Activated T-cell treated with anti-CD3 and anti-CD28 coated beads, Interleukin-2, amount 50 U/mL, for 4 hours (primary cell): ENCODE results near the gene OPTN. TPM values are rescaled to one million over a fixed set of nuclear protein-coding genes. Genes with fewer than 3 reads are reported as not detected.

Experiments
- ATAC-seq, 2 donors: fragments of 200-7000 bp; cut with Tn5 transposase; one replicate each; pipeline ENCODE4 v1.10.0; 2021
- DNase-seq: peaks from one replicate; pipeline ENCODE4 v3.0.0-alpha.2; 2020
- H3K27me3 Mint-ChIP-seq: one replicate; pipeline ENCODE4 v1.8.0; 2021; ENCODE audit warnings: low read depth, mixed read lengths
- H3K36me3 Mint-ChIP-seq: one replicate; pipeline ENCODE4 v1.8.0; 2022; ENCODE audit warnings: mixed read lengths; ENCODE audit not compliant: insufficient read depth
- H3K4me1 Mint-ChIP-seq: one replicate; pipeline ENCODE4 v1.8.0; 2021; ENCODE audit warnings: low read depth, mixed read lengths
- H3K4me3 Mint-ChIP-seq: one replicate; pipeline ENCODE4 v1.8.0; 2021; ENCODE audit warnings: mild to moderate bottlenecking, moderate library complexity, mixed read lengths
- H3K9me3 Mint-ChIP-seq: one replicate; pipeline ENCODE4 v1.8.0; 2021; ENCODE audit warnings: mixed read lengths
- total RNA-seq, 3 donors: library from RNA; stranded (reverse); gene quantifications; one replicate each; pipeline ENCODE4 v1.2.1, GENCODE V29; 2021

Gene OPTN
- total RNA-seq, 3 donors from 2014 or later, result 14.6 to 29.0 (median 16.2) TPM

DNA sequence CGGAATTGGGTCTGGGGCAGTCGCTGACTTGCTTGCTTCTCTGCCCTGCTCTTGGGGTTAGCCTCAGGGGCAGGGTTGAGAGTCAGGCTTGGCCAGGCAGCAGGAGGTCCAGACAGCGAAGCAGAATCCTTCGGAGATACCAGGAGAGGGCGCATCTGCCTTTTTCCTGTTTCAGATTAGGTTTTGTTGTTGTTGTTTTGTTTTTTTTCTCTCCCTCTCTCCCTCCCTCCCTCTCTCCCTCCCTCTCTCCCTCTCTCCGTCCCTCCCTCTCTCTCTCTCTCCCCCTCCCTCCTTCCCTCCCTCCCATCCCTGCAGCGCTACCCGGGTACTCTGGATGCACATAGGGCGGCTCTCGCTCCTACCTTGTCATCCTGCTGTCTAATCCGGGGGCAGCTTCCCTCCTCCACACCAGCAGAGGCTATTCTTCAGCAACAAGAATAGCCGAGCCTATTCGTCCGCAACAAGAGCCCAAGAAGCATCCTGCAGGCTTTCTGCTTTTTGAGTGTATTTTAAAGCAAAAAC is 758 bp upstream of the OPTN start:
- Mint-ChIP-seq H3K4me3 (peak overlapping the region; percentile 91), H3K27me3 (no peaks in the 10 kb centered on the region), H3K4me1 (peaks cover 42% of the 10 kb centered on the region), H3K9me3 (no peaks in the 10 kb centered on the region), H3K36me3 (no peaks in the 10 kb centered on the region)
- DNase-seq (peak; percentile 31), ATAC-seq (peak; percentile 32 to 40)

GRCh38 chr10:13100349-13101294 is 659 bp downstream of the OPTN start:
- peaks cover 2% of the 10 kb centered on the region for H3K36me3 Mint-ChIP-seq
- H3K9me3 Mint-ChIP-seq, result no peaks in the 10 kb centered on the region
- peak overlapping the region; percentile 91 for H3K4me3 Mint-ChIP-seq
- no peak for DNase-seq
- peaks cover 53% of the 10 kb centered on the region for H3K4me1 Mint-ChIP-seq
- no peaks in the 10 kb centered on the region for H3K27me3 Mint-ChIP-seq
- ATAC-seq, result peak; percentile 42 to 47

DNA sequence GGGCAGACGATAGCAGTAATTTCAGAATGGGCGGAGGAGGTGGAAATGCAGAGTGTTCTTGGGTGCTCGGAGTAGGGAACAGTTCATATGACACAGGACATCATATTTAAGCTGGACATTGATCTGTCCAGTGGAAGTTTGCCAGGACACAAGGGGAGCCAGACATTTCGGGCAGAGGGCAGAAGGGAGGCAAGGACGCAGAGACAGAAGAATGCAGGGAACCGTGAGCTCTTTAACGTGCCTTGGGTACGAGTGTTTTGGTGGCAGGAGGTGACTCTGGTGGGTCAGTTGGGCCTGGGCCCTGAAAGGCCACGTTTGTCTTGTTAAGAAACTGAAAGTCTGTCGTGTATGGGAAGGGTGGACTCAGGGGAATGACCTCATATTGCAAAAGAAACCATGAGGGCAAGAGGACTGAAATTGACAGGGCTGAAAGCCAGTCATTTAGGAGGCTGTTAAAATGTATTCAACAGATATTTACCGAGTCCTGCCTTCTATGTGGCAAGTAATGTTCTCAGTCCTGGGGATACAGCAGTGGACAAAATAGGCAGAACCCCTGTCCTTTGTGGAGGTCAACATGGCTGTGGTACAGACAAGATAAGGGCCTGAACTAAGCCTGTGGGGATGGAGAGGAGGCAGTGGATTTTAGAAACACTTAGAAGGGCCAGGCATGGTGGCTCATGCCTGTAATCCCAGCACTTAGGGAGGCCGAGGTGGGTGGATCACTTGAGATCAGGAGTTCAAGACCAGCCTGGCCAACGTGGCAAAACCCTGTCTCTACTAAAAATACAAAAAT is 2.2 kb downstream of the OPTN start:
- H3K9me3 Mint-ChIP-seq, result no peaks in the 10 kb centered on the region
- H3K27me3 Mint-ChIP-seq, result no peaks in the 10 kb centered on the region
- ATAC-seq (no peak), DNase-seq (no peak)
- H3K4me1 Mint-ChIP-seq, result peaks cover 64% of the 10 kb centered on the region
- H3K4me3 Mint-ChIP-seq, result peak overlapping the region; percentile 48
- H3K36me3 Mint-ChIP-seq, result peaks cover 2% of the 10 kb centered on the region

DNA sequence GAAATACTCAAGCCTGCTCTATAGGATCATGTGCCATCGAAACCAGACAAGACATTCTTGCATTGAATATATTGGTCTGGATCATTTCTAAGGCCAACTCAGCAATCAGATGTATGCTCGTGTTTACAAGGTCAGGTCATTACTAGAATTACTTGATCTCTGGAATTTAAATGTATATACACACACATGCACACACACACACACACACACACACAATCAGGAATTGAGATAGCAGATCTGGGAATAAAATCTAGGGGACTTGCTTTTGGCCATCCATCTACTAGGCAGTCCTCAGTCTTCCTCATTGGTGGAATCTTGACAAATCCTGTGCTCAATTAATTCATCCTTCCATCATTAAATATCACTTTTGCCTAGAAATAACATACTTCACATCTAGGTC is 3.6 kb downstream of the OPTN start:
- ATAC-seq (no peak), DNase-seq (no peak)
- Mint-ChIP-seq H3K4me3 (no peak overlapping the region), H3K36me3 (peaks cover 2% of the 10 kb centered on the region), H3K4me1 (peaks cover 73% of the 10 kb centered on the region), H3K27me3 (no peaks in the 10 kb centered on the region), H3K9me3 (no peaks in the 10 kb centered on the region)

DNA sequence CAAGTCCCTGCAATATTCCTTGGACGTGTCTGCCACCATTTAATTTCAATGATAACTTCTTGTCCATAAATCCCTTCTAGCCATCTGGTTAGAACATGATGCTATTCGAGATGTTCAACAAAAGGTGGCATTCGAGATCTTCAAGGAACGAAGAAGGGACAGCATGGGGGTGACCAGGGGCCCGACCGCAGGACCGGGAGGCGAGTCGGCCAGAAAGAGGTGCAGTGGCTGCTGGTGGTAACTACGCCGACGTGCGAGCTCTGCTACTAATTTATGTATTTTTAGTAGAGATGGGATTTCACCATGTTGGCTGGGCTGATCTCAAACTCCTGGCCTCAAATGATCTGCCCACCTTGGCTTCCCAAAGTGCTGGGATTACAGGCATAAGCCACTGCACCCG is 4.7 kb downstream of the OPTN start:
- ATAC-seq (no peak), DNase-seq (no peak)
- Mint-ChIP-seq H3K27me3 (no peaks in the 10 kb centered on the region), H3K36me3 (peaks cover 2% of the 10 kb centered on the region), H3K4me3 (no peak overlapping the region), H3K9me3 (no peaks in the 10 kb centered on the region), H3K4me1 (peaks cover 72% of the 10 kb centered on the region)

DNA sequence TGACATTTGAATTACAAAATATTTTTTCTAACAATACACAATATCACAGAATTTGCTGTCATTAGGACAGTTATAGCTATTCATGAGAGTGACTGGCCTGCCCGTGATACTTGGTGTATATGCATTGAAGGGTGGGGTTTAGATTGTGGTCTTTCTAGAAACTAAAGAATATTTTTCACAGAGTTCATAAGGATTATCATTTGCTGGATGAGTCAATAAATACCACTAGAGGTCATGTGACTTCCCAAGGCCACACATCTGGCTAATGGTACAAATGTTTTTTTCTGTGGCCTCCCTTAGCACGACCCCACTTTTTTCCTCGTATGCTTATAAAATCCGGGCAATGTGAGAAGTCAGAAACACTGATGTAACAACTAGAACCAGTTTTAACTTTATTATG is 5.2 kb downstream of the OPTN start:
- no peak for ATAC-seq
- H3K4me1 Mint-ChIP-seq, result peaks cover 75% of the 10 kb centered on the region
- no peak for DNase-seq
- H3K27me3 Mint-ChIP-seq, result no peaks in the 10 kb centered on the region
- no peak overlapping the region for H3K4me3 Mint-ChIP-seq
- H3K9me3 Mint-ChIP-seq, result no peaks in the 10 kb centered on the region
- peaks cover 6% of the 10 kb centered on the region for H3K36me3 Mint-ChIP-seq

DNA sequence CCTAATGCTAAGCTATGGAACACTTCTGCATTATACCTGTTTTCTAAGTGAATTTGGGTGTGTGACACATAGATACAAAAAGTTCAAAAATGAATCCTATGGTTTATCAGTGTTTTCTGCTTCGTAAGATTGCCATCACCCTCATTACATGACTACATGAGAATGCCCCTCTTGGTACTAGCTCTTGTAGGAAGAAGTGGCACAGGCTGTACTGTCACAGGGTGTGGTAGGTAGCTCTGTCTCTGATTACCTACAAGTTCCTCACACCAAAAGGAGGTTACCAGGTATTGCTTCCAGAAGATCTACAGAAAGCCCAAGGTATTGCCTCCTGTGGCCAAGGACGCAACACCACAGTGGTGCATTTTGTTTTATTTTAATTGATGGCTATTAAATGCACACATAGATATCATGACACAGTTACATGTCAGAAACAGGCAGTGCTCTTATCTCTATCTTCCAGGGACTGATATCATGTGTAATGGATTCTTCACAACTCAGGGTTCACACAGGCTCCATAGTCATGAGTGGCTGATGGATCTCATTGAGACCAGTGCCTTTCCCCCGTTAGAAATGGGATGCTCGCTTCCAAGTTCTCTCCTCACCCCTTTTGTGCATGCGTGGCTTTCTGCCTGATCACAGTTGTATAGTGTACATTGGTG is 6.6 kb downstream of the OPTN start:
- Mint-ChIP-seq H3K4me1 (peaks cover 77% of the 10 kb centered on the region), H3K9me3 (no peaks in the 10 kb centered on the region), H3K36me3 (peaks cover 15% of the 10 kb centered on the region), H3K4me3 (no peak overlapping the region), H3K27me3 (no peaks in the 10 kb centered on the region)
- DNase-seq (no peak), ATAC-seq (no peak)

DNA sequence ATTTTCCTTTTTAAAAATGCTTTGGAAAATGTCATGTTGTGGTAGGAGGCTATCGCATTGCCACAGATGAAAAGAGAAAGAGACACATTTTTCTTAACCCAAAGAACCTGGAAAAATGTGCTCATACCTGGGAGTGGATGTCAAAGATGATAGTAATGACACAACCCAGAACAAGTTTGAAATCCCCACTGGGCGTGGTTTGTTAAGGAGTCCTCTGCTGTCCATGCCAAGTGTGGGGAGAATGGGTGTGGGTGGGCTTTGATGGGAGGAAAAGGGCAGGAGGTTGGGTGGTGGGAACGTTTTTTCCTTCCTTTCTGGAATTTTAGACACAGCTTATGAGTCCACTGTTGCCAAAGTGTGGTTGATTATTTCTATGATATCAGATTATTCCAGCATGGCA is 10.9 kb downstream of the OPTN start:
- Mint-ChIP-seq H3K4me1 (peaks cover 44% of the 10 kb centered on the region), H3K27me3 (no peaks in the 10 kb centered on the region), H3K36me3 (peaks cover 28% of the 10 kb centered on the region), H3K4me3 (no peak overlapping the region), H3K9me3 (no peaks in the 10 kb centered on the region)
- DNase-seq (no peak), ATAC-seq (no peak)

- DNase-seq, result no peak
- H3K36me3 Mint-ChIP-seq, result peaks cover 46% of the 10 kb centered on the region
Observed at GRCh38 chr10:13113544-13113943, 13.6 kb downstream of the OPTN start.

DNA sequence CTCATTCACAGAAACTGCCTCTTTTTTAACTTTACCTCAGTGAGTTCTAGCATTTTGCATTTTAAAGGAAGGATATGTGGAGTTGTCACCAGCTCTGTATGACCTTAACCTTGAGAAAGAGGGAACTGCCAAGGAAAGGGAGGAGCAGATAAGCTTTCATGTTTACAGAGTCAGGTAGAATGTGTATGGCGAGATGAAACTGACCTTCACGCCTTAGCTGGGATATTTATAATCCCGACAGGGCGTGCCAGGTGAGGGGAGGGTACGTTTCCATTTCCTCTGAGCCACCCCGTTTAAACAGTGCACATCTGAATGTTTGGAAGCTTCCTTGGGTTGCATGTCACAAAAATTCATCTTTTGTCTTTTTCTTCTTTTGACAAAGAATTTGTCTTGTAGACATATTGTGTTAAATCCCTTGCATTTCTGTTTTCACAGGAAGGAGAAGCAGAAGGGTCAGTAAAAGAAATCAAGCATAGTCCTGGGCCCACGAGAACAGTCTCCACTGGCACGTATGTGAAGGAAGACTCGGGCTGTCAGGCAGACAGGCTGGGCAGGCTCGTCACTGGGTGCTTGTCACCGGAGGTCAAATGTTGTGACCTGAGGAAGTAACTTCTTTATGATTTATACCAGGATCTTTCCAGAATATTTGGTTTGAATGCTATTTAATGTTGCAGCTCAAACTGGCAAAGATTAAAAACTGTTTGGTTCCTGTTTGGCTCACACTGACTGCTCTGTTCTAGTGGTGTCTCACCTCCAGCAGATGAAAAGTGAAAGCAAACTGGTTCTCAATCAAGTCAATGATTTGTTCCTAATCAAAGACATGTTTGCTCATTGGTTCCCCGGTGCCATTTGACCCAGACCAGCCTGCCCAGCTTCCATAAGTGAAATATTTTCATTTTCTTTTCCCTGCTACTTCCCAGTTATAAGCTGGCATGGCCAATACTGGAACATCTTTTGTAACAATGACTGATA is 16.2 kb downstream of the OPTN start:
- Mint-ChIP-seq H3K36me3 (peaks cover 54% of the 10 kb centered on the region), H3K4me1 (peaks cover 13% of the 10 kb centered on the region), H3K9me3 (no peaks in the 10 kb centered on the region), H3K4me3 (peak overlapping the region; percentile 71), H3K27me3 (no peaks in the 10 kb centered on the region)
- DNase-seq (no peak), ATAC-seq (peak; percentile 66 to 83)

More at GRCh38 chr10:13113544-13113943, 13.6 kb downstream of the OPTN start:
- Mint-ChIP-seq H3K4me1 (peaks cover 30% of the 10 kb centered on the region), H3K4me3 (no peak overlapping the region), H3K27me3 (no peaks in the 10 kb centered on the region), H3K9me3 (no peaks in the 10 kb centered on the region)
- no peak for ATAC-seq

GRCh38 chr10:13117841-13118783 is 18.1 kb downstream of the OPTN start:
- Mint-ChIP-seq H3K4me1 (peaks cover 13% of the 10 kb centered on the region), H3K27me3 (no peaks in the 10 kb centered on the region), H3K36me3 (peaks cover 59% of the 10 kb centered on the region), H3K4me3 (no peak overlapping the region), H3K9me3 (no peaks in the 10 kb centered on the region)
- DNase-seq (no peak), ATAC-seq (peak; percentile 32 to 37)

GRCh38 chr10:13118784-13119410 is 18.9 kb downstream of the OPTN start:
- no peaks in the 10 kb centered on the region for H3K27me3 Mint-ChIP-seq
- H3K9me3 Mint-ChIP-seq, result no peaks in the 10 kb centered on the region
- peaks cover 13% of the 10 kb centered on the region for H3K4me1 Mint-ChIP-seq
- ATAC-seq (no peak), DNase-seq (no peak)
- H3K4me3 Mint-ChIP-seq, result no peak overlapping the region
- peaks cover 66% of the 10 kb centered on the region for H3K36me3 Mint-ChIP-seq
